ENCODE results near the gene OFD1.

OFD1 gene

DNA sequence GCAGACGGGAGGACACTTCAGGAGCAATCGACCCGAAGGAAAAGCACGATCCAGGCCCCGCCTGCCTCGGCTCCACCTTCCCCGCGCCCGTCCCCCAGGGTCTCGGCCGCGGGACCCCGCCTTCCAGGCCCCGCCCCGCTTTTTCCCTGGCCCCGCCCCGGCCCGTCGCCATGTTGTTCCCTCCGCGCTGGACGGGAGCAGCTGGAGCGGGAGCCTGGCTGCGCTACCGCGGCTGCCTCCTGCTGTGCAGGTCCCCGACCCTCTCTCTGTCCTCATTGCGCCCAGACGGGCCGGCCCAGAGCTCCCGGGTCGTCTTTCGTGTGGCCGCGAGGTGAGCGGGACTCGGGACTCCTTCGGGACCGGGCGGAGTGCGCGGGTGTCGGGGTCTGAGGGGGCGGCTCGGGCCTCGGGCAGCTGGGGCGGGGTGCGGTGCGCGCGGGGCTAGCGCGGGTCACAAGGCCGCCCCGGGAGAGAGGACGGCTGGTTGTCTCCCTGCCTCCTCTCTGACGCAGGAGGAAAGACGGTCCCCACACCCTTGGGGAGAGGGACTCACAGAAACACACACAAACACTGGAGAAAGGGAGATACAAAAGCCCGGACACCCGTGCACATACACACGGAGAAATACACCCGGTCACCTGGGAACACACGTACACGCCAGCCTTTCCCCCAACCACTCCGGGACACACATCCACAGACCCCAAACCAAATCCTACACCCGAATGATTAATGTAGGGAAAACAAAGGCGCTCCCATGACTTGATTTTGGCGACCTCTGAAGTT is 45.4 kb upstream of the OFD1 start, which contains the start of gene RAB9A:
Gene RAB9A (plus strand): TSS at position 171 of the 783 bp plus-strand sequence. CDS start 19,619 bp downstream, outside the sequence.
- H3K27ac ChIP-seq, result peak within 1 kb of the TSS; percentile 94 to 97
- H3K4me3 ChIP-seq, result peak within 1 kb of the TSS; percentile 78 to 88
- H3K27me3 ChIP-seq, result no peaks in the 10 kb centered on the region
- DNase-seq, result peak; percentile 74 to 92
- intact Hi-C loops (cut with DNase I; ENCODE audit: low total_unique reads), result no loop called here
- peaks cover 0 to 38% (median 11%) of the 10 kb centered on the region in 4 donors for H3K4me1 ChIP-seq
- no peaks in the 10 kb centered on the region for H3K36me3 ChIP-seq
- TF ChIP-seq, protein P1, sequence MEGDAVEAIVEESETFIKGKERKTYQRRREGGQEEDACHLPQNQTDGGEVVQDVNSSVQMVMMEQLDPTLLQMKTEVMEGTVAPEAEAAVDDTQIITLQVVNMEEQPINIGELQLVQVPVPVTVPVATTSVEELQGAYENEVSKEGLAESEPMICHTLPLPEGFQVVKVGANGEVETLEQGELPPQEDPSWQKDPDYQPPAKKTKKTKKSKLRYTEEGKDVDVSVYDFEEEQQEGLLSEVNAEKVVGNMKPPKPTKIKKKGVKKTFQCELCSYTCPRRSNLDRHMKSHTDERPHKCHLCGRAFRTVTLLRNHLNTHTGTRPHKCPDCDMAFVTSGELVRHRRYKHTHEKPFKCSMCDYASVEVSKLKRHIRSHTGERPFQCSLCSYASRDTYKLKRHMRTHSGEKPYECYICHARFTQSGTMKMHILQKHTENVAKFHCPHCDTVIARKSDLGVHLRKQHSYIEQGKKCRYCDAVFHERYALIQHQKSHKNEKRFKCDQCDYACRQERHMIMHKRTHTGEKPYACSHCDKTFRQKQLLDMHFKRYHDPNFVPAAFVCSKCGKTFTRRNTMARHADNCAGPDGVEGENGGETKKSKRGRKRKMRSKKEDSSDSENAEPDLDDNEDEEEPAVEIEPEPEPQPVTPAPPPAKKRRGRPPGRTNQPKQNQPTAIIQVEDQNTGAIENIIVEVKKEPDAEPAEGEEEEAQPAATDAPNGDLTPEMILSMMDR (IDR thresholded peaks at IDR 0.05), result no peak
- H3K9me3 ChIP-seq, result no peaks in the 10 kb centered on the region

DNA sequence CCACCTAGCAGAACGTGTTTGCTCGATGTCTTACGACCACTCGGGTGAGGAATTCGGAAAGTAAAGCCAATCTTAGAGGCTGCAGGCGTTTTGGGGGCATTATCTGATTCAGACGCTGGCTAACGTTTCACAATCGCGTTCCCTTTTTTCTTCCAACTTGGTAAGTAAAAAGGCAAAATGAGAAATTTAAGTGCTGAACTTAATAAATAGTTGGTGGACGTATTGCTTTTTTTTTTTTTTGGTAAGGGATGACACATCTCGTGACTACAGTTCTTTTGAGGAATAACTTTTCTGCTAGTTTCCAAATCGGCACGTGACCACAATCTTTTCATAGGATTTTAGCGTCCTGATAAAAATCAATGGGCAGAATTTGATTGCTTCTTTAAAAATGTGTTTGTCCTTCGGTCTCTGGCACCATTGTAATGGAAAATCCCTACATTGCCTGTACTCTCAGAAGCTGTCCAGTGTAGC is 44.8 kb upstream of the OFD1 start:
- TF ChIP-seq, protein P1 (IDR thresholded peaks at IDR 0.05), result no peak
- H3K9me3 ChIP-seq, result no peaks in the 10 kb centered on the region
- H3K27me3 ChIP-seq, result no peaks in the 10 kb centered on the region
- H3K36me3 ChIP-seq, result no peaks in the 10 kb centered on the region
- intact Hi-C loops (cut with DNase I; ENCODE audit: low total_unique reads), result no loop called here
- peak overlapping the region; percentile 94 to 97 for H3K27ac ChIP-seq
- peak overlapping the region; percentile 78 to 88 for H3K4me3 ChIP-seq
- peaks cover 0 to 44% (median 14%) of the 10 kb centered on the region in 4 donors for H3K4me1 ChIP-seq
- DNase-seq, result no peak

DNA sequence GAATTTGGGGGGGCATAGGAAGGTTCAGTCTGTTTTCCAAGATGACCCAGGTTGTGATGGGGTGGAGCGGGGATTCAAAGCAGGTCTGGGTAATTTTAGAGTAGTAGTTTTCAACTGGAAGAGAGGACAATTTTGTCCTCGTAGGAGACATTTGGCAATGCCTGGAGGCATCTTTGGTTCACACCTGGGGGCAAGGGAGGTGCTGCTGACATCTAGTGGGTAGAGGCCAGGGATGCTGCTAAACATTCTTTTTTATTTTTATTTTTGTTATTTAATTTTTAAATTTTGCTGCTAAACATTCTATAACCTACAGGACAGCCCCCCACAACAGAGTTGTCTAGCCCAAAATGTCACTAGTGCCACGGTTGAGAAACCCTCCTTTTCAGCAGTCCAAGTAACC is 43.7 kb upstream of the OFD1 start:
- Histone ChIP-seq H3K9me3 (no peaks in the 10 kb centered on the region), H3K27ac (no peak overlapping the region), H3K36me3 (no peaks in the 10 kb centered on the region), H3K4me3 (peak overlapping the region in 1 of 2 donors; percentile 78), H3K27me3 (no peaks in the 10 kb centered on the region), H3K4me1 (peaks cover 0 to 48% (median 15%) of the 10 kb centered on the region in 4 donors)
- intact Hi-C loops (cut with DNase I; ENCODE audit: low total_unique reads), result no loop called here
- no peak for DNase-seq
- TF ChIP-seq, protein P1 (IDR thresholded peaks at IDR 0.05), result no peak

DNA sequence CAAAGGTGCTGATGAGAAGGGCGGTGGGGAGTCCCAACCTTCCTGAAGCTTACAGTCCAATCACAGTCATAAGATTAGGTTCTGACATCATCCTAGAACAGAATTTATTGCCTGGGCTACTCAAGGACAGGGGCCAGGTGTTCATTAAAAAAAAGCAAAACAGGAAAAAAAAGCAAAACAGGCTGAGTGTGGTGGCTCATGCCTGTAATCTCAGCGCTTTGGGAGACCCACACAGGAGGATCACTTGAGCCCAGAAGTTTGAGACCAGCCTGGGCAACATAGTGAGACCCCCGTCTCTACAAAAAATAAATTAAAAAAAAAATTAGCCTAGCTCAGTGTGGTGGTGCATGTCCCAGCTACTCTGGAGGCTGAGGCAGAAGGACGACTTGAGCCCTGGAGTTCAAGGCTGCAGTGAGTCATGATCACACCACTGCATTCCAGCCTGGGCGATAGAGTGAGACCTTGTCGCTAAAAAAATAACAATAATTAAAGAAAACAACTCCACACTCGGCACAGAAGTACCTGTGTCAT is 42.6 kb upstream of the OFD1 start:
- TF ChIP-seq, protein P1 (IDR thresholded peaks at IDR 0.05), result no peak
- Histone ChIP-seq H3K27me3 (no peaks in the 10 kb centered on the region), H3K27ac (no peak overlapping the region), H3K36me3 (no peaks in the 10 kb centered on the region), H3K4me1 (peaks cover 0 to 48% (median 15%) of the 10 kb centered on the region in 4 donors), H3K4me3 (no peak overlapping the region), H3K9me3 (no peaks in the 10 kb centered on the region)
- intact Hi-C loops (cut with DNase I; ENCODE audit: low total_unique reads), result no loop called here
- no peak for DNase-seq

DNA sequence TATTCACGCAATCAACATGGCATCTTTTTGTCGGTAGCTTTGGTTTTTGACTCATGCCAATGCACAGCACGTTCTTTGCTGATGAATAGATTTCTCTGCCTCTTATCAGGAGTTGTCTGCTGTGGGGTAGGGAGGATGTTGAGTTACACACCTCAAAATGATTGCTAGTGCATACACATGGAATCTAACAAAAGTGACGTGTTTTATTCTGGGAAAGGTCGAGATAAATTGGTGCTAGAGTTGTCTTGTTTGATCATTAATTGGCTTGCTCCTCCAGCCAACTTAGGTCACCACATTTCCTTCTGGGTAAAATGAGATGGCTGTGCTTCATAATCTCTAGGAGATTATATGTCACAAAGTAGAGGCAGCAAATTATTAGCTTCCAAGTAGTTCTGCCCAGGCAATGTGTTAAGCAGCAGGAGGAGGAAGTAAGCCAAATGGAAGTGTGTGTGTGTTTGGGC is 41.7 kb upstream of the OFD1 start:
- H3K27ac ChIP-seq, result no peak overlapping the region
- H3K4me3 ChIP-seq, result no peak overlapping the region
- intact Hi-C loops (cut with DNase I; ENCODE audit: low total_unique reads), result no loop called here
- H3K4me1 ChIP-seq, result peaks cover 0 to 48% (median 15%) of the 10 kb centered on the region in 4 donors
- no peaks in the 10 kb centered on the region for H3K36me3 ChIP-seq
- H3K9me3 ChIP-seq, result no peaks in the 10 kb centered on the region
- no peak for DNase-seq
- TF ChIP-seq, protein P1 (IDR thresholded peaks at IDR 0.05), result no peak
- H3K27me3 ChIP-seq, result no peaks in the 10 kb centered on the region

Data from tibial artery (tissue), 4 donors.